ENCODE data around the gene KCNJ6.
"Not testable (repeated sequence)": the region's sequence is repeated elsewhere in the genome, so short reads cannot be mapped to it uniquely, and the experiment has no call there.

KCNJ6 gene

GRCh38 chr21:37765221-37765900 lies 150.9 kb downstream of the KCNJ6 start:
- DNase-seq = no peak

GRCh38 chr21:37764691-37765090 lies 151.6 kb downstream of the KCNJ6 start:
- DNase-seq = no peak

DNA sequence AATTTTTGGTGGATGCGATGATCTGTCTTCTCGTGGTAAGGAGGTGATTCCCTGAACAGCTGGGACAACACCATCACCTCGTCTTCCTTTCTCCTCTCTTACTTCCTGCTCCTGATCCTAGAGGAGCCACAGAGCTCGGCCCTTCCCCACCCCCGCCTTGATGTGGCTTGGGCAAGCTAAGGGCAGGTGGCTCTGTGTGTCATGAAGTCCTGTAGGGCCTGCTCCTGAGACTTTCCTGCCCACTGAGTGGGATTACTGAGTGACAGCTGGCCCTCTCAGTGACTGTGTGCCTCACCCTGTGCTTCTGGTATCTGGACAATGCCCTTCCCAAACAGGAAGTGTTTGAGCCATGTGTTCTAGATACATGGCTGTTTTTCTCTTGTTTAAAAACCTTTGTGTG lies 153.0 kb downstream of the KCNJ6 start:
- DNase-seq = no peak

- no peak for DNase-seq
Observed at GRCh38 chr21:37762606-37763005, 153.7 kb downstream of the KCNJ6 start.

GRCh38 chr21:37761406-37761805 lies 154.9 kb downstream of the KCNJ6 start:
- DNase-seq = not testable (repeated sequence)

GRCh38 chr21:37759777-37760176 lies 156.5 kb downstream of the KCNJ6 start:
- no peak for DNase-seq

GRCh38 chr21:37758982-37759381 lies 157.3 kb downstream of the KCNJ6 start:
- DNase-seq = no peak

DNA sequence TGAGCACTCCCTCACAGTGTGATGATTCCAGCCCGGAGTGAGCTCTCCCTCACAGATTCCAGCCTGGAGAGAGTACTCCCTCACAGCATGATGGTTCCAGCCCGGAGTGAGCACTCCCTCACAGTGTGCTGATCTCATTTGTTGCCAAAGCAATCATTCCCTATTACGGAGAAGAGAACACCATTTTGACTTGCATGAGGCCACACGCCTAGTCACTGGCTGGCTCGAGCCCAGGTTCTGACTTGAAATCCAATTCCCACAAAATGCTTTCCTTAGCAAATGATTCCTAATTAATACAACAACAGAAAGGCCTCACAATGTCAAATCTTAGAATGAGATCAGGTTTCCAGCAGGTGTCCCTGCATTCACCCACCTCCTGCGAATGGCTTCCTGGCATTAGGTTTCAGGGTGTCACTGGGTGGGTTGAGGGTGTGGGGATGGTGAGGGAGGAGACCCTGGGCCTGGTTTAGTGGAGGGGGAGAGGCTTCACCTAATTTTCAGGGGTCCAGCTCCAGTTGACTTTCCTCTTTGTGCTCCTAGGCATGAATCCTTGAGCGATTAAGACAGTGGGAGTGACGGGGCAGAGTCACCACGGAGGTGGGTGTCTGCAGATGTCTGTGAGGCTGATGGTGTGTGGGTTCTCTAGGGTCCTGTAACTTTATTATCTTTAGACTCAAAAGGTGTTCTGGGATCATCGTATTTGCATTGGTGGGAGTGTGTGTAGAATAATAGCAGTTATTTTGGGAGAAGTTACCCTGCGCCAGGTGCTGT lies 158.5 kb downstream of the KCNJ6 start:
- DNase-seq = no peak

- no peak for DNase-seq
Observed at GRCh38 chr21:37753122-37753599, 163.1 kb downstream of the KCNJ6 start.

DNA sequence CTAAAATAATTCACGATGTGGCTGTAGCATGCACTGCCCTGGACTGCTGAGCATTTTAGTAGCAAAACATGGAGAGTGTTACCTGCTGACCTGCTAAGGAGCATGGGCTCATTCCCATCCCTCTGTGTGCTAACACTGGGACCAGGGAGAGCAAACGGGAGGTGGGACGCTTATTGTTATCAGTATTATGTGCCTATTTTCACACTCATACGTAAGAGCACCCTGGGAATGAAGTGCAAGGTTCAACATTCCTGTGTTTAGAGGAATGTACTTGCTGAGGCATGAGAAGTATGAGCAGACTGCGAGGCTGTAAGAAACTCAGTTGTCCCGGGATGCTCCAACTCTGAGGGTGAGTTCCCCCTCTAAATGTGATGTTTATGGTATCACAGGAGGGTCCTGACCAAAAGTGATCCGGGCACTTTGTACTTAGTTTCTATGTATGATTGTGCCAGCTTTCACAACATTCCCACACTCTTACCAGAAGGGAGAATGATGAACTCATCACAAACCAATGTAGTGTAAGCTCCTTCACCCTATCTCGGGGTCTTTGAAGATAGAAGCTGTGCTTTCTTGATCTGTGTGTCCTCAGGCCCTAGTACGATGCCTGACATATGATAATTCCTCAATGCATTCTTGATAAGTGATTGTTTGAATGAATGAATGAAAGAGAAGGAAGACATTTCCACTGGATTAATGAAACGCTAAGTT lies 164.8 kb downstream of the KCNJ6 start:
- DNase-seq = no peak

DNA sequence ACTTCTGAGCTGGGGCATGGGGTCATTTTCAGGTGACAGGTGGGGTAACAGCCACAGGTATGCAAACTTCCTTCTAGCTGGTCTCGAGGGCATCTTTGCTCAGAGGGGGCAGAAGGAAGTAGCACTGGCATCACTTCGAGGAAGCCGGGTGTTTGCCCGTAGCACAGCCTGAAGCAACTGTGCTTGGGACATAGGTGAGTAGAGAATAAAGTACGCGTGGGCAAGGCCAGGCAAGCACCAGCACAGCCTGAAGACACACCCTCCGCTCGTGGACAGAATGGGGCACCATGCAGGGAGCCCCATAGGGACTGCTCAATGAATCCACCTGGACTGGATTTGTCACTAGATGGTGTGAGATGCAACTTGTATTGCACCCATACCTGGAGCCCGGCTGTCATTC lies 167.1 kb downstream of the KCNJ6 start:
- DNase-seq = no peak

DNA sequence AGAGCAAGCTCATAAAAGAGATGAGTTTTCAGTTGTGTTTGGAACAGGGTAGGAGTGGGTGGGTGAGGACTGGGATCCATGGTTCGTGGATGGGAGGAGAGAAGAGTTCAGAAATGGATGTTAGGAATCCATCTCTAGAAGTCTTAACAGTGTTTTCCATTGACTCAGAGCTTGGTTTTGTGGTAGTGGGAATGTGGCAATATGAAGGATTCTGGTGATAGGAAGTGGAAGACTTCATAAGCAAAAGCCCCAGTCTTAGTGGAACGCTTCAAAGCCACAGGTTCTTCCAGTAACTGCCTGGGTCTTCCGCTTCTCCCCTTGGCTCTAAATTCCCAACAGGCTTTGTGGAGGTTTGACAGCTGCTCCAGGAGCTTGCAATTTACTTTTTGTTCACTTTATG lies 167.9 kb downstream of the KCNJ6 start:
- DNase-seq = no peak

- DNase-seq = no peak
Observed at GRCh38 chr21:37746849-37747248, 169.4 kb downstream of the KCNJ6 start.

DNA sequence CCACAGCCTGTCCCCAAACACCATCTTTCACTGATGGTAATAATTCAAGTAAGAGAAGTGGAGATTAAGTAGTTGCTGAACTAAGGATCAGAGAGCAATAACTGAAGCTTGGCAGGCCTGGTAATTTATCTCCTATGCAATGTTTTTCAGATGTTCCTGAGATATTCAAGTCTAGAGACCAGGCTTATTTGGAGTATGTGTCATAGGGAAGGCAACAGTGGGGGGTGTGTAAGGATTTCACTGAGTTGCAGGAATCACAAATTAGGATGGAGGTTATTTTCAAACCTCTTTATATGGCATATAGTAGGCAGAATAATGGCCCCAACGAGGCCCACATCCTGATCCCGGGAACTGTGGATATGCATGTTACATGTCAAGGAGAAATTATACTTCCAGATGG lies 171.7 kb downstream of the KCNJ6 start:
- no peak for DNase-seq

- DNase-seq = no peak
Observed at GRCh38 chr21:37742532-37742931, 173.7 kb downstream of the KCNJ6 start.

- DNase-seq = no peak
Observed at GRCh38 chr21:37742115-37742514, 174.1 kb downstream of the KCNJ6 start.

- DNase-seq = no peak
Observed at GRCh38 chr21:37737996-37738395, 178.3 kb downstream of the KCNJ6 start.

GRCh38 chr21:37737507-37737906 lies 178.8 kb downstream of the KCNJ6 start:
- no peak for DNase-seq

GRCh38 chr21:37734846-37735245 lies 181.4 kb downstream of the KCNJ6 start:
- no peak for DNase-seq

DNA sequence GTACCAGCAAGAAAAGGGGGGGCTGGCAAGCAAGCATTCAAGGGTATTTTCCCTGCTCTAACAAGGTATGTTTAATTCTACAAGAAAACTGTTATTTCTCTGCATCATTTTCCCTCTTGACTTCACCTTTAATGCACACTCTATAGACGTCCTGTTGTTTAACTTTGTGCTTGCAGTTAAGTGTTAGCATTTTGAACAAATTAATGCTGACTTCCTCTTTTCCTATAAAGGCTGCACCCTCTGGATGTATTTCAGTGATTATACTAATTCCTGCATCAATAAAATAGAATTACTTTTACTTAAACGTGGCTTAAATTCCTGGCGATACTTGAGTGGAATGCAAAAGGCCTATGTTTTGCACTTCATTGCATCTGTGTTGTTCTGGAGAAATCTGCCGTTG lies 183.3 kb downstream of the KCNJ6 start:
- DNase-seq = no peak

DNA sequence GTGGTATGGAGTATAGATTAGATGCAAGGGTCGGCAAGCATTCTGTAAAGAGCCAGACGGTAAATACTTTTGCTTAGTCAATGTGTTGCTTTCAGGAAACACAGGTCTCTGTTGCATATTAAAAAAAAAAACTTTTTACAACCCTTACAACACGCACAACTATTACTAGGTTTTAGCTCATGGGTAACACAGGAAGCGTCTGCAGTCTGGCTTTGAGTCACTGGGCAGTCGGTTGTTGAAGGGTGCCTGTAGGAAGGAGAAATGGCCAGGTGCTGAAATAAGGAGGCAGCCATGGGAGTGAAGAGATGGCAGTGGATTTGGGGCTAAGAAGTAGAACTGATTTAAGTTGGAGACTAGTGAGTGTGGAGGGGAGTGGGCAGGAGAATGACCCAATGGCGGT lies 192.1 kb downstream of the KCNJ6 start:
- DNase-seq = no peak

DNA sequence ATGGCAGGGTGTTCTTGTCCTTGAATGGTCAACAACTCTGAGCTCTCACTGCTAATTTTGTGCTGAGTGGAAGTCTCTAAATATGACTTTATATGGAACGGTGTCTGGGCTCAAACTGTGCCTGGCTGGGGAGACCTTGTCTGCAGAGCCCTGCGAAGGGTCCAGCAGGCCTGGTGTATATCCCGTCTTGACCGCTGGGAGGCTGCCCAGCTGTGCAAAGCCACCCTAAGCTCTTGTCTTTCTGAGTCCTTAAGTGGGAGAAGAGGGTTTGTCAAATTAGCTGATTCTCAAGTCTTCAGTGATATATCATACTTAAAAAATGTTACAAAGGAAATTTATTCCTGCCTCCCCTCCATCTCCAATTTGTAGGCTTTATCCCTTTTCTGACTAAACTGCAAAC lies 198.7 kb downstream of the KCNJ6 start:
- DNase-seq = no peak

GRCh38 chr21:37712569-37712934 lies 203.7 kb downstream of the KCNJ6 start:
- DNase-seq = not testable (repeated sequence)
